Astrocyte (in vitro differentiated cells and primary cell): ENCODE measurements around the gene FAM124A. TPM values are rescaled to one million over a fixed set of nuclear protein-coding genes. Genes with fewer than 3 reads are reported as not detected.
"Not testable (repeated sequence)": the region's sequence is repeated elsewhere in the genome, so short reads cannot be mapped to it uniquely, and the experiment has no call there.

Experiments used
- DNase-seq: peaks from one replicate; pipeline ENCODE4 v3.0.0-alpha.2; 2010; ENCODE audit warnings: low read depth
- FAIRE-seq: peaks from 2 replicates; lab custom pipeline; 2011; peaks lifted over from hg19 to GRCh38; lab: Jason Lieb, UNC
- H2AFZ ChIP-seq: 2 replicates; pipeline ENCODE4 v1.6.0; 2012; ENCODE audit warnings: low read depth, low read length, inconsistent platforms
- H3K27ac ChIP-seq: 2 replicates; pipeline ENCODE4 v1.5.1; 2011; ENCODE audit warnings: low read depth, low read length, inconsistent platforms
- H3K27me3 ChIP-seq: 2 replicates; pipeline ENCODE4 v1.6.0; 2011; ENCODE audit warnings: low read length, inconsistent platforms; ENCODE audit not compliant: insufficient read depth
- H3K36me3 ChIP-seq: 2 replicates; pipeline ENCODE4 v1.5.1; 2011; ENCODE audit warnings: low read length, inconsistent platforms; ENCODE audit not compliant: insufficient read depth
- H3K4me1 ChIP-seq: 2 replicates; pipeline ENCODE4 v1.5.1; 2011; ENCODE audit warnings: low read length, inconsistent platforms; ENCODE audit not compliant: insufficient read depth
- H3K4me2 ChIP-seq: 2 replicates; pipeline ENCODE4 v1.6.0; 2012; ENCODE audit warnings: low read length, inconsistent platforms
- H3K4me3 ChIP-seq: 2 replicates; pipeline ENCODE4 v1.5.1; 2011; ENCODE audit warnings: low read depth, mild to moderate bottlenecking, low read length, inconsistent platforms; ENCODE audit not compliant: insufficient read depth
- H3K79me2 ChIP-seq: 2 replicates; pipeline ENCODE4 v1.6.0; 2012; ENCODE audit warnings: mild to moderate bottlenecking, low read length, inconsistent platforms; ENCODE audit not compliant: insufficient read depth
- H3K9ac ChIP-seq: 2 replicates; pipeline ENCODE4 v1.6.0; 2012; ENCODE audit warnings: mild to moderate bottlenecking, low read length, inconsistent platforms
- H3K9me3 ChIP-seq: 2 replicates; pipeline ENCODE4 v1.5.1; 2012; ENCODE audit warnings: low read depth, mild to moderate bottlenecking, low read length, inconsistent platforms; ENCODE audit not compliant: insufficient read depth
- H4K20me1 ChIP-seq: 2 replicates; pipeline ENCODE4 v1.6.0; 2012; ENCODE audit warnings: low read length, inconsistent platforms; ENCODE audit not compliant: insufficient read depth
- H3K27ac Mint-ChIP-seq: one replicate; pipeline ENCODE4 v1.8.0; 2021; ENCODE audit warnings: mild to moderate bottlenecking, mixed read lengths; ENCODE audit not compliant: unreplicated experiment
- H3K27me3 Mint-ChIP-seq: one replicate; pipeline ENCODE4 v1.8.0; 2021; ENCODE audit warnings: low read depth, mixed read lengths; ENCODE audit not compliant: unreplicated experiment
- H3K36me3 Mint-ChIP-seq: one replicate; pipeline ENCODE4 v1.8.0; 2021; ENCODE audit warnings: low read depth, mixed read lengths; ENCODE audit not compliant: unreplicated experiment
- H3K4me1 Mint-ChIP-seq: one replicate; pipeline ENCODE4 v1.8.0; 2021; ENCODE audit warnings: low read depth, mixed read lengths; ENCODE audit not compliant: unreplicated experiment
- H3K4me3 Mint-ChIP-seq: one replicate; pipeline ENCODE4 v1.8.0; 2021; ENCODE audit warnings: mild to moderate bottlenecking, moderate library complexity, mixed read lengths; ENCODE audit not compliant: unreplicated experiment
- H3K9me3 Mint-ChIP-seq: one replicate; pipeline ENCODE4 v1.8.0; 2021; ENCODE audit warnings: mild to moderate bottlenecking, mixed read lengths; ENCODE audit not compliant: unreplicated experiment
- EZH2 ChIP-seq: IDR thresholded peaks from 2 replicates; pipeline ENCODE4 v1.6.1; 2012; ENCODE audit warnings: mild to moderate bottlenecking, low read length, inconsistent platforms; ENCODE audit not compliant: insufficient read depth
- total RNA-seq: library from RNA; stranded (reverse); gene quantifications from 2 replicates; pipeline ENCODE4 v1.2.1, GENCODE V29; 2021
- TF ChIP-seq, protein P1 (sequence below): IDR thresholded peaks from 2 replicates; pipeline ENCODE4 v1.5.1; 2011; ENCODE audit warnings: low read depth, mild to moderate bottlenecking, inconsistent platforms, low read length, moderate library complexity; ENCODE audit not compliant: insufficient read depth

FAM124A gene
- total RNA-seq, 1 donor from 2014 or later = 1.1 TPM

- H3K9me3 Mint-ChIP-seq = no peaks in the 10 kb centered on the region
- H3K27me3 ChIP-seq = peaks cover 4% of the 10 kb centered on the region
- H3K27ac Mint-ChIP-seq = no peak overlapping the region
- H3K4me1 Mint-ChIP-seq = peaks cover 8% of the 10 kb centered on the region
- no peaks in the 10 kb centered on the region for H3K9me3 ChIP-seq
- no peaks in the 10 kb centered on the region for H3K36me3 ChIP-seq
- DNase-seq = no peak
- no peak overlapping the region for H3K4me3 ChIP-seq
- H2AFZ ChIP-seq = no peak overlapping the region
- FAIRE-seq = no peak
- H3K9ac ChIP-seq = no peak overlapping the region
- no peaks in the 10 kb centered on the region for H3K36me3 Mint-ChIP-seq
- peaks cover 14% of the 10 kb centered on the region for H3K27me3 Mint-ChIP-seq
- peaks cover 9% of the 10 kb centered on the region for H3K4me1 ChIP-seq
- H3K79me2 ChIP-seq = no peaks in the 10 kb centered on the region
- no peaks in the 10 kb centered on the region for H4K20me1 ChIP-seq
- no peak for TF ChIP-seq EZH2
- TF ChIP-seq, protein P1, sequence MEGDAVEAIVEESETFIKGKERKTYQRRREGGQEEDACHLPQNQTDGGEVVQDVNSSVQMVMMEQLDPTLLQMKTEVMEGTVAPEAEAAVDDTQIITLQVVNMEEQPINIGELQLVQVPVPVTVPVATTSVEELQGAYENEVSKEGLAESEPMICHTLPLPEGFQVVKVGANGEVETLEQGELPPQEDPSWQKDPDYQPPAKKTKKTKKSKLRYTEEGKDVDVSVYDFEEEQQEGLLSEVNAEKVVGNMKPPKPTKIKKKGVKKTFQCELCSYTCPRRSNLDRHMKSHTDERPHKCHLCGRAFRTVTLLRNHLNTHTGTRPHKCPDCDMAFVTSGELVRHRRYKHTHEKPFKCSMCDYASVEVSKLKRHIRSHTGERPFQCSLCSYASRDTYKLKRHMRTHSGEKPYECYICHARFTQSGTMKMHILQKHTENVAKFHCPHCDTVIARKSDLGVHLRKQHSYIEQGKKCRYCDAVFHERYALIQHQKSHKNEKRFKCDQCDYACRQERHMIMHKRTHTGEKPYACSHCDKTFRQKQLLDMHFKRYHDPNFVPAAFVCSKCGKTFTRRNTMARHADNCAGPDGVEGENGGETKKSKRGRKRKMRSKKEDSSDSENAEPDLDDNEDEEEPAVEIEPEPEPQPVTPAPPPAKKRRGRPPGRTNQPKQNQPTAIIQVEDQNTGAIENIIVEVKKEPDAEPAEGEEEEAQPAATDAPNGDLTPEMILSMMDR = no peak
- H3K27ac ChIP-seq = no peak overlapping the region
- H3K4me2 ChIP-seq = no peak overlapping the region
- no peak overlapping the region for H3K4me3 Mint-ChIP-seq
Measured at GRCh38 chr13:51287758-51288157, 65.6 kb downstream of the FAM124A start.

DNA sequence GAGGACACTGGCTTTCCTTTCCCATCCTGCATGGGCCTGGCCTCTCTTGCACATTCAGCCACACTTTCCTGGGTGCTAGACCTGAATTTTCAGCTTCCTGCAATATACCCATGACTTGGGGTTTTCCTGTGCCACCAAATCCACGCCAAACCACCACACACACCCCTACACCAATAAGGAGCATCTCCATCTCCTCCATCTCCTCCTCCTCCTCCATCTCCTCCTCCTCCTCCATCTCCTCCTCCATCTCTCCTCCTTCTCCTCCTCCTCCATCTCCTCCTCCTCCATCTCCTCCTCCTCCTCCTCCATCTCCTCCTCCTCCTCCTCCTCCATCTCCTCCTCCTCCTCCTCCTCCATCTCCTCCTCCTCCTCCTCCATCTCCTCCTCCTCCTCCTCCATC lies 66.1 kb downstream of the FAM124A start:
- H3K4me1 ChIP-seq, H3K27ac Mint-ChIP-seq, H3K27me3 ChIP-seq, H3K4me3 Mint-ChIP-seq, H3K36me3 ChIP-seq, DNase-seq, H3K9ac ChIP-seq, H3K9me3 Mint-ChIP-seq, H4K20me1 ChIP-seq, H2AFZ ChIP-seq, H3K4me2 ChIP-seq, H3K27ac ChIP-seq, H3K4me3 ChIP-seq, H3K4me1 Mint-ChIP-seq, H3K9me3 ChIP-seq, FAIRE-seq, H3K79me2 ChIP-seq, H3K36me3 Mint-ChIP-seq: not testable (repeated sequence)
- peaks cover 17% of the 10 kb centered on the region for H3K27me3 Mint-ChIP-seq

DNA sequence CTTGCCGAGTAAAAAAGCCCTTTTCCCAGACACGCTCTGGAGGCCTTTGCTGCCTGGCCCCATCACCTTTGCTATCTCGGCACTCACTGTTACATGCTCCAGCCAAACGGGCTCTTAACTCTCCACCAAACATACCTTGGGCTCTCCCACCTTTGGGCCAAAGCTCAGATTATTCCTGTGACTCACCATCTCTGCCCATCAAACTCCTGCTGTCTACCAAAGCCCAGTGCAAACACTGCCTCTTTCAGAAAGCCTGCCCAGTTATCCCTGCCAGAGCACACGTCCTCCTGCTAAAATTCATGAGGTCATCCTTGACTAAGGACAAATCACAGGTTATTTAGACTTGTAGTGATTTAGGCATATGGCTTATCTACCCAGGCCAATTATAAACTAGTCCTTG lies 69.1 kb downstream of the FAM124A start:
- peaks cover 8% of the 10 kb centered on the region for H3K4me1 Mint-ChIP-seq
- H3K27me3 Mint-ChIP-seq = peaks cover 15% of the 10 kb centered on the region
- Histone ChIP-seq H3K9me3 (no peaks in the 10 kb centered on the region), H2AFZ (no peak overlapping the region), H4K20me1 (no peaks in the 10 kb centered on the region), H3K36me3 (no peaks in the 10 kb centered on the region), H3K27ac (no peak overlapping the region), H3K9ac (no peak overlapping the region), H3K4me3 (no peak overlapping the region), H3K27me3 (peaks cover 13% of the 10 kb centered on the region), H3K4me2 (peak overlapping the region; percentile 35), H3K4me1 (peaks cover 9% of the 10 kb centered on the region), H3K79me2 (no peaks in the 10 kb centered on the region)
- peak; percentile 65 for DNase-seq
- H3K4me3 Mint-ChIP-seq = no peak overlapping the region
- no peak overlapping the region for H3K27ac Mint-ChIP-seq
- H3K36me3 Mint-ChIP-seq = no peaks in the 10 kb centered on the region
- TF ChIP-seq, protein P1 = no peak
- no peak for TF ChIP-seq EZH2
- FAIRE-seq = no peak
- no peaks in the 10 kb centered on the region for H3K9me3 Mint-ChIP-seq
